Large intestine (tissue), 3 donors: Measurements from ENCODE around the gene SLC16A3. TPM values are rescaled to one million over a fixed set of nuclear protein-coding genes. Genes with fewer than 3 reads are reported as not detected.

Experiments used
- DNase-seq, 2 donors: peaks; one replicate each; pipeline versions ENCODE4 v3.0.0 to v3.0.0-alpha.2; 2013
- H3K27ac ChIP-seq: one replicate; pipeline ENCODE4 v1.5.1; 2013; ENCODE audit warnings: low read length
- H3K27me3 ChIP-seq: 2 replicates; pipeline ENCODE4 v1.6.1; 2013; ENCODE audit warnings: low read length; ENCODE audit not compliant: control insufficient read depth, insufficient read depth
- H3K36me3 ChIP-seq: 2 replicates; pipeline ENCODE4 v1.6.1; 2013; ENCODE audit warnings: low read length; ENCODE audit not compliant: control insufficient read depth, insufficient read depth
- H3K4me1 ChIP-seq: one replicate; pipeline ENCODE4 v1.6.1; 2013; ENCODE audit warnings: low read length; ENCODE audit not compliant: control insufficient read depth, insufficient read depth
- H3K4me3 ChIP-seq: one replicate; pipeline ENCODE4 v1.5.1; 2013; ENCODE audit warnings: low read length
- H3K9me3 ChIP-seq: one replicate; pipeline ENCODE4 v1.6.1; 2013; ENCODE audit warnings: mild to moderate bottlenecking, low read depth, low read length, moderate library complexity; ENCODE audit not compliant: control insufficient read depth
- WGBS: methylation state at CpG from one replicate; pipeline ENCODE4 v1.1.5; 2013; ENCODE audit warnings: low lambda C conversion rate; ENCODE audit not compliant: insufficient coverage; 5-methylcytosine and 5-hydroxymethylcytosine counted together
- polyA plus RNA-seq: library from polyadenylated mRNA; unstranded; fragments of 120-200 nt; gene quantifications from one replicate; pipeline ENCODE4 v1.2.1, GENCODE V29; 2013

Gene SLC16A3
- polyA plus RNA-seq, 1 donor, result 19.5 TPM

- Histone ChIP-seq H3K27me3 (no peaks in the 10 kb centered on the region), H3K4me1 (peaks cover 14% of the 10 kb centered on the region), H3K27ac (no peak overlapping the region), H3K9me3 (no peaks in the 10 kb centered on the region), H3K4me3 (no peak overlapping the region), H3K36me3 (no peaks in the 10 kb centered on the region)
- no peak for DNase-seq
- WGBS, result no CpG with 5 or more reads among the region's 7 CpGs
Measured at GRCh38 chr17:82281076-82281475, 52.2 kb downstream of the SLC16A3 start.

GRCh38 chr17:82281502-82282238 is 52.8 kb downstream of the SLC16A3 start:
- Histone ChIP-seq H3K4me1 (peaks cover 14% of the 10 kb centered on the region), H3K4me3 (no peak overlapping the region), H3K36me3 (no peaks in the 10 kb centered on the region), H3K9me3 (no peaks in the 10 kb centered on the region), H3K27ac (no peak overlapping the region), H3K27me3 (no peaks in the 10 kb centered on the region)
- DNase-seq, result no peak
- WGBS, result no CpG with 5 or more reads among the region's 22 CpGs

DNA sequence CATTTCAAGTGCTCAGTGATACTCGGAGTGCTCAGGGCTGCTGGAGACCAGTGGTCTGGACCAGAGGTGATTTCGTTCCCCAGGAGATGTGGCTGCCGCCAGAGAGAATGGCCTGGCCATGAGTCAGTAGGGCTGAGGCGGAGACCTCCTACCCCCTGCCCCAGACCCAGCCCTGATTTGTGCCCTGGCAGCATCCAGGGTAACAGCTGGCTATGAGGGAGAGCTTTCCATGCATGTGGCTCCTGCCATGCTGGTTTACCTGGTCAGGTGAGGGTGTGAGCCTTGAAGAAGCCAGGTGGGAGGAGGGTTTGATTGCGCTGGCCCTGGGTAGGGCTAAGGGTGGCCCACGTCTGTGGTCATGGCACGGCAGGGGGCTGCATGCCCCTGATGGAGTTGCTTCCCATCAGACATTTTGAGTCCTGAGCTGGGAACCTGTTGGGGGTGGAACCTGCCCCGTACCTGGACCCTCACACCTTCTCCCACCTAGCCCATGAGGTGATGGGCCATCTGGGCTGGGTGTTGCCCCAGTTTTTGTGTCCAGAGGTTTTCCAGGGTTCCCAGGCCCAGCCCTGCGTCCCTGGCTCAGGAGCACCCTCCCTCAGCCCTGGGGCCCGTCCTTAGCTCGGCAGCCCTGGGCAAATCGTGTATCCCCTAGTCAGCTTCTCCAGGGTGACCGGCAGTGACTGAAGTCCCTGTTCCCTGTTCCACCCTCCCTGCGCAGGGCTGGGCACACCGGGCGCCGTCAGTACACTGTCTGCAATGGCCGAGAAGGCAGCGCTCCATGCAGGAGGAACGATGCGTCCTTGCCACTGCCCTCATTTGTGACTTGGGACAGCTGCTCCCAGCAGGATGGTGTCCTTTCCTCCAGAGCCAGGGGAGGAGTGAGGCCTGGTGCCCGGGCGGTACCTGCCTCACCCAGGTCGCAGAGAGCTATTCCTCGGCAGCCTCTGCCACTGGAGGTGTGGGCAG is 53.7 kb downstream of the SLC16A3 start:
- DNase-seq, result no peak
- no peak overlapping the region for H3K4me3 ChIP-seq
- H3K36me3 ChIP-seq, result no peaks in the 10 kb centered on the region
- no peaks in the 10 kb centered on the region for H3K27me3 ChIP-seq
- H3K9me3 ChIP-seq, result peaks cover 7% of the 10 kb centered on the region
- no CpG with 5 or more reads among the region's 25 CpGs for WGBS
- peaks cover 14% of the 10 kb centered on the region for H3K4me1 ChIP-seq
- H3K27ac ChIP-seq, result no peak overlapping the region

DNA sequence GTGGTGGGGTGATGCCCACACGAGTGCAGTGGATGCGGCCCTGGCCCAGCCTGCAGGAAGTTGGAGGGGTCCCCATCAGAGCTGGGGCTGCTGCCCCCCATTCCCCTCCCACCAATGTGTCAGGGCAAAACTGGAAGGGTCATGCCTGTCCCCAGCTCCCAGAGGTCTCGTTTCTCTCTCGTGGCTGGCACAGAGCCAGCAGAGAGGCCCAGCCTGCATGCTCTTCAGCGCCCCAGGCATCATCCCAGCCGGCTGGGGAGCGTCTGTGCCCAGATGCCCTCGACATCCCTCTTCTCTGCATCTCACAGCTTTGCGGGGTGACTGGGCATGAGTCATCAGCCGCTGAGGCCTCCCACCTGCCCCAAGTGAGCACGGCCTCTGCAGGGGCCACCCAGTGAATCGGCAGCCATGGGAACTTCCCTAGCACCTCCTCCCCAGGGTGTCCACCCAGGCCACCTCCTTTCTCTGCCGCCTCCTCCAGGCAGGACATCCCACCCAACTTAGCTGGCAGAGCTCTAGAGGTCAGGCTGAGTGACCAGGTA is 54.4 kb downstream of the SLC16A3 start:
- H3K27ac ChIP-seq, result no peak overlapping the region
- H3K4me1 ChIP-seq, result peaks cover 11% of the 10 kb centered on the region
- H3K27me3 ChIP-seq, result no peaks in the 10 kb centered on the region
- peaks cover 7% of the 10 kb centered on the region for H3K9me3 ChIP-seq
- no peaks in the 10 kb centered on the region for H3K36me3 ChIP-seq
- DNase-seq, result peak in 1 of 2 donors; percentile 65
- H3K4me3 ChIP-seq, result no peak overlapping the region
- no CpG with 5 or more reads among the region's 13 CpGs for WGBS

DNA sequence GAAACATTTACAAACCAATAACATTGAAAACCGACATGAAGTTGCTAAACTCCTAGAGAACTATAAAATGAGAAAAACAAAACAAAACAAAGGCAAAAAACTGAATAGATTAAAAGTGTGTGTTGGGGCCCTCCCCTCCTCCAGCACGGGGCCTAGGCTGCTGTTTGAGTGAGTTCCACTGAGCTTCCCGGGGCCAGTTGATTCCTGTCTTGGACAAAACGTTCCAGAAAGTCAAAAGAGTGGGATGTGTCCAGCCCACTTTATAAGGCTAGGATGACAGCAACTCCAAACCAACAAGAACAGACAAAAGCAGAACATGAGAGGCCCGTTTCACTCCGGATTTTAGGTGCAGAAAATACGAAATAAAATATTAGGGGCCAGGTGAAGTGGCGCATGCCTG is 56.3 kb downstream of the SLC16A3 start:
- no peaks in the 10 kb centered on the region for H3K36me3 ChIP-seq
- peaks cover 7% of the 10 kb centered on the region for H3K9me3 ChIP-seq
- no peak overlapping the region for H3K4me3 ChIP-seq
- no peaks in the 10 kb centered on the region for H3K27me3 ChIP-seq
- DNase-seq, result no peak
- H3K4me1 ChIP-seq, result peaks cover 3% of the 10 kb centered on the region
- H3K27ac ChIP-seq, result no peak overlapping the region
- 71% methylated on average over 1 of the region's 8 CpGs for WGBS

DNA sequence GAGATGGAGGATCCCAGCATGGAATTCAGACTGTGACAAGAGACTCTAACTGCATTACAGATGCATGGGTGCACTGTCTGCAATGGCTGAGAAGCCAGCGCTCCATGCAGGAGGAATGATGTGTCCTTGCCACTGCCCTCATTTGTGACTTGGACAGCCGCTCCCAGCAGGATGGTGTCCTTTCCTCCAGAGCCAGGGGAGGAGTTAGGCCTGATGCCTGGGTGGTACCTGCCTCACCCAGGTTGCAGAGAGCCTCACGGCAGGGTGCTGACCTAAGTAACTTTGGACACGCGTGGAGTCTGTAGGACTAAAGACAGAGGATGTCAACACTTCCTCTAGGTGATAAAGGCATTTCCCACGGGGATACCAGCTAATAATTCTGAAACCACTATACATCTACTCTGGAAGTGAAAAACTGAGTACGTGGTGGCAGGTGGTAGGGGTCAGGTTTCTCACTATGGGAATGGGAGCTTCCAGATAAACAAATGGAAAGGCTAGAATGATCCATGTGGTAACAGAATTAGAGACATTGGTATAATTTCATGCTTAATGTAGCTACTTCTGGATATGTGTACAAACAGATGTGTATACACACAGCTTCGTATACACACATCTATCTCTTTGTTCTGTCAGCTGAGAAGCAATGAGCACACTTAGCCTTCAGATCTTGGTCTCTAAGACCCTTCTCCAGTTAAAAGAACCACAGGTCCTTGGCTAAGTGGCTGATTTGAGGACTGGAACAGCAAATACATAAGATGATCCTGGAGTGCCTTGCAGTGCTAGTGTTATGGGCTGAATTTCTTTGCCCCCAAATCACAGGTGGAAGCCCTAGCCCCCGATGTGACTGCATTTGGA is 58.4 kb downstream of the SLC16A3 start:
- Histone ChIP-seq H3K36me3 (no peaks in the 10 kb centered on the region), H3K4me3 (no peak overlapping the region), H3K27ac (no peak overlapping the region), H3K27me3 (no peaks in the 10 kb centered on the region), H3K4me1 (peaks cover 3% of the 10 kb centered on the region), H3K9me3 (peaks cover 10% of the 10 kb centered on the region)
- no CpG with 5 or more reads among the region's 9 CpGs for WGBS
- no peak for DNase-seq

DNA sequence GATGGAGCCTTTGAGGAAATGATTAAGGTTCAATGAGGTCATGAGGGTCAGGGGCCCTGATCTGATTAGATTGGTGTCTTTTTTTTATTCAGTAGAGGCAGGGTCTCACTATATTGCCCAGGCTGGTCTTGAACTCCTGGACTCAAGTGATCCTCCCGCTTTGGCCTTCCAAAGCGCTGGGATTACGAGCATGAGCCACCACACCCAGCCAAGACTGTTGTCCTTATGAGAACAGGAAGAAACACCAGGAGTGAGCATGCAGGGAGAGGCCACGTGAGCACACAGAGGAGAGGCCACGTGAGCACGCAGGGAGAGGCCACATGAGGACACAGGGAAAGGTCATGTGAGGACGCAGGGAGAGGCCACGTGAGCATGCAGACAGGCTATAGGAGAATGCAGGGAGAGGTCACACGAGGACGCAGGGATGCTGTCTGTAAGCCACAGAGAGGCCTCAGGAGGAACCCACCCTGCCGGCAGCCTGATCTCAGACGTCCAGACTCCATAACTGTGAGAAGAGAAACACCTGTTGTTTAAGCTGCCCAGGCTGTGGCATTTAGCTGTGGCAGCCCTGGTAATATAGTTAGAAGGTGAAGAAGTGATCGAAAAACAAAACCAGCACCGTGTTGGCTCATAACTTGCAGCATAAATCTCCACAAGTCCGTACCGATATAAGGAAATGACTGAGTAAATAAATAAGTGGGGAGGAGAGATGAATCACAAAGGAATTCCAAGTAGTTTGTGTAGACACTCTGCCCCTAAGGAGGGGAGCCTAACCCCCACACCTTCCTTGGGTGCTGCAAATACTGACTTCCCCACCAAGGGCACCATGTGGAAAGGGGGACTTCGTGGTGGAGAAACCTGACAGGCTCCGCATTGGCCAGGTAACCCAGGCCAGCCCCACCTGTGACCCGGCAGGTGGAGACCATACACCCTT is 59.3 kb downstream of the SLC16A3 start:
- WGBS, result 20% methylated on average over 1 of the region's 19 CpGs
- Histone ChIP-seq H3K27ac (no peak overlapping the region), H3K36me3 (no peaks in the 10 kb centered on the region), H3K9me3 (peaks cover 10% of the 10 kb centered on the region), H3K27me3 (no peaks in the 10 kb centered on the region), H3K4me3 (no peak overlapping the region), H3K4me1 (peaks cover 3% of the 10 kb centered on the region)
- DNase-seq, result peak; percentile 45 to 83
